ENCODE results near the gene CLEC17A. TPM values are rescaled to one million over a fixed set of nuclear protein-coding genes. Genes with fewer than 3 reads are reported as not detected.
"Not testable (repeated sequence)": the region's sequence is repeated elsewhere in the genome, so short reads cannot be mapped to it uniquely, and the experiment has no call there.

Gene CLEC17A
- total RNA-seq, 1 donor from 2014 or later = not detected

- no peak for DNase-seq (ENCODE audit: low spot score)
These were observed 2.2 kb upstream of the CLEC17A start for GRCh38 chr19:14580623-14581237.

GRCh38 chr19:14584372-14584771, 1.5 kb downstream of the CLEC17A start:
- DNase-seq (ENCODE audit: low spot score) = not testable (repeated sequence)

- not testable (repeated sequence) for DNase-seq (ENCODE audit: low spot score)
These were observed 2.3 kb downstream of the CLEC17A start for GRCh38 chr19:14585187-14585586.

GRCh38 chr19:14589433-14589832, 6.5 kb downstream of the CLEC17A start:
- not testable (repeated sequence) for DNase-seq (ENCODE audit: low spot score)

- DNase-seq (ENCODE audit: low spot score) = no peak
These were observed 12.7 kb downstream of the CLEC17A start for GRCh38 chr19:14595558-14595957.

GRCh38 chr19:14599548-14600147, 16.8 kb downstream of the CLEC17A start:
- DNase-seq (ENCODE audit: low spot score) = no peak

- no peak for DNase-seq (ENCODE audit: low spot score)
These were observed 21.1 kb downstream of the CLEC17A start for GRCh38 chr19:14603990-14604387.

- DNase-seq (ENCODE audit: low spot score) = no peak
These were observed 23.7 kb downstream of the CLEC17A start for GRCh38 chr19:14606627-14607026.

GRCh38 chr19:14611051-14611450, 28.2 kb downstream of the CLEC17A start:
- no peak for DNase-seq (ENCODE audit: low spot score)

- DNase-seq (ENCODE audit: low spot score) = not testable (repeated sequence)
These were observed 29.4 kb downstream of the CLEC17A start for GRCh38 chr19:14612242-14612641.

- no peak for DNase-seq (ENCODE audit: low spot score)
These were observed 29.8 kb downstream of the CLEC17A start for GRCh38 chr19:14612657-14613056.

GRCh38 chr19:14613399-14614098, 30.7 kb downstream of the CLEC17A start:
- DNase-seq (ENCODE audit: low spot score) = not testable (repeated sequence)

- no peak for DNase-seq (ENCODE audit: low spot score)
These were observed 31.2 kb downstream of the CLEC17A start for GRCh38 chr19:14614099-14614412.

GRCh38 chr19:14615623-14616022, 32.7 kb downstream of the CLEC17A start:
- DNase-seq (ENCODE audit: low spot score) = no peak

- no peak for DNase-seq (ENCODE audit: low spot score)
These were observed 33.5 kb downstream of the CLEC17A start for GRCh38 chr19:14616407-14616806.

- DNase-seq (ENCODE audit: low spot score) = no peak
These were observed 36.5 kb downstream of the CLEC17A start for GRCh38 chr19:14619404-14619803.

GRCh38 chr19:14624491-14624890, 41.6 kb downstream of the CLEC17A start:
- not testable (repeated sequence) for DNase-seq (ENCODE audit: low spot score)

- peak; percentile 4 for DNase-seq (ENCODE audit: low spot score)
These were observed 46.7 kb downstream of the CLEC17A start for GRCh38 chr19:14629557-14629956.

- no peak for DNase-seq (ENCODE audit: low spot score)
These were observed 49.4 kb downstream of the CLEC17A start for GRCh38 chr19:14632286-14632685.

GRCh38 chr19:14639536-14640277, 56.8 kb downstream of the CLEC17A start:
- no peak for DNase-seq (ENCODE audit: low spot score)

- DNase-seq (ENCODE audit: low spot score) = no peak
These were observed 65.6 kb downstream of the CLEC17A start for GRCh38 chr19:14648506-14648905.

GRCh38 chr19:14649020-14649419, 66.1 kb downstream of the CLEC17A start:
- DNase-seq (ENCODE audit: low spot score) = no peak

Measured in mesenteric fat pad (tissue), 1 donor.